ENCODE results near the gene STARD3NL.

- no peak for TF ChIP-seq POLR2A (IDR thresholded peaks at IDR 0.05)
- no peak for TF ChIP-seq CTCF (IDR thresholded peaks at IDR 0.05)
Measured at GRCh38 chr7:38211940-38212339, 33.9 kb downstream of the STARD3NL start.

Measured in body of pancreas (tissue), 4 donors.